Fibroblast of mammary gland (primary cell): ENCODE data around the gene ZNF558.

Source experiments
- DNase-seq: peaks from one replicate; pipeline ENCODE4 v3.0.0-alpha.2; 2010; ENCODE audit warnings: low read depth
- H3K4me3 ChIP-seq: 2 replicates; pipeline ENCODE4 v1.5.1; 2011; ENCODE audit warnings: low read depth, mild to moderate bottlenecking, low read length, moderate library complexity; ENCODE audit not compliant: control insufficient read depth
- CTCF ChIP-seq: conservative IDR thresholded peaks from 2 replicates; pipeline ENCODE4 v1.5.1; 2011; ENCODE audit warnings: low read depth, low read length, inconsistent platforms; ENCODE audit not compliant: control insufficient read depth, insufficient read depth

The ZNF558 gene

GRCh38 chr19:8832132-8833021 is at the start of gene ZNF558, which contains the start of gene MBD3L1:
ZNF558 (minus strand) TSS chr19:8832304; CDS start chr19:8822659, 9,645 bp downstream.
MBD3L1 (plus strand) TSS chr19:8832377; CDS start chr19:8842679, 10,302 bp downstream.
- peak; percentile 94 for DNase-seq
- no peak for TF ChIP-seq CTCF

GRCh38 chr19:8881512-8881911 is 49.4 kb upstream of the ZNF558 start:
- no peak overlapping the region for H3K4me3 ChIP-seq
- DNase-seq, result no peak
- TF ChIP-seq CTCF, result no peak

More at GRCh38 chr19:8832132-8833021, at the start of gene ZNF558, which contains the start of gene MBD3L1:
- peak within 1 kb of the TSS; percentile 57 for H3K4me3 ChIP-seq

- DNase-seq, result no peak
- no peak overlapping the region for H3K4me3 ChIP-seq
- no peak for TF ChIP-seq CTCF
These were observed 48.9 kb upstream of the ZNF558 start for GRCh38 chr19:8880868-8881488.

GRCh38 chr19:8877854-8878705 is 46.0 kb upstream of the ZNF558 start:
- no peak overlapping the region for H3K4me3 ChIP-seq
- DNase-seq, result no peak
- TF ChIP-seq CTCF, result no peak

GRCh38 chr19:8866344-8866743 is 34.2 kb upstream of the ZNF558 start:
- TF ChIP-seq CTCF, result no peak
- no peak overlapping the region for H3K4me3 ChIP-seq
- DNase-seq, result no peak

- H3K4me3 ChIP-seq, result no peak overlapping the region
- no peak for TF ChIP-seq CTCF
- DNase-seq, result no peak
These were observed 26.2 kb upstream of the ZNF558 start for GRCh38 chr19:8858260-8858659.
